Measurements from ENCODE around the gene SIRPD.
A peak's percentile ranks its signal among the peaks of the same experiment; 100 is the strongest.
"Not testable (repeated sequence)": the region's sequence is repeated elsewhere in the genome, so short reads cannot be mapped to it uniquely, and the experiment has no call there.

Gene SIRPD

DNA sequence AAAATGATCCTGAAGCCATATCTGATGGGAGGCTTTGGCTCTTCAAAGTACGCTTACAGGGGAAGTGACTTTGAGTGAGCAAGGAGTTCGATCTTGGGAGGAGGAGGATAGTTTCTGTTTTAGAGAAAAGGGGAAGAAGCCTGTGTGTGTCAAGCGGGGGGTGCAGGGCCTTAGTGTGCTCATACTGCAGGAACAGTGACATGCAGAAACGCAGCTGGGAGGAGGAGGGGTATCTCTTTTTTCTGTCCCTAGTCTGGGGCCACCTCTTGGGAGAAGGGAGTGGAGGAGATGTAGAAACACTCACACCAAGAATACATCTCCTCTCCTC, 19.8 kb downstream of the SIRPD start:
- DNase-seq (ENCODE audit: low spot score), result peak; percentile 62

DNA sequence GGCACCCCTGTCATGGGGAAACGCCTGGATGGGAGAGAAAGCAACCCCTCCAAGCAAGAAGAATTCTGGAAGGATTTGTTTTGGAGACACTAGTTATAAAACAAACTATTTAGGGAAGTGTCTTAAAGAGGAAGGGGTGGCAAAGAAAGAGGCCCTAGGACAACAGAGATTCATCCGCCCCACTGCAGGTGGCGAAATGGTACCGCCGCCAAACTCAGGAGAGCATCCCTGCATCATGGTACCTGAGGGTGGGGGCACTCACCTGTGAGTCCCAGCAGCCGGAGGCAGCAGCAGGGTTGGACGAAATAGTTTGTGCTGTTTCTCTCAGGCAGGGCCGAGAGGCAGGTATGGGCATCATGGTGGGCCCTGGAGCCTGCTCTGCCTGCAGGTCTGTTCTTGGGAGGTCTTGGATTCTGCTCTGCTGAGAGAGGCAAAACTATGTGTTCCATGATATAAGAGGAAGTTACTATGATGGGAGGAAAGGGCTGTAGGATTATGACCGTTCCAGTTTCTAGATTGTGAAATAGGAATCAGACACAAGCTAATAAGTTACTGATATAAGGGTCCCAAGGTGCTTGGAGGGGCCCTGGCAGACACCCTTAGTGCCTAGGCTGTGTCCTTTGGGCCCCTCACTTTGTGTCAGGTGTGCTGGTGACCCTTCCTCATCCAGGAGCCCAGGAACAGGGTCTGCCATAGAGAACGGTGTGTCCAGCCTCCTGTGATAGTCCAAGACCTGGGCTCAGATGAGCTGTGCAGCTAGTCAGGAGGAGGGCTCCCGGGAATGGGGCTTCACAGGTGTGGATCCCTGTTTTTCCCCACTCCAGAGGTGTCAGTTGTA, 20.4 kb downstream of the SIRPD start:
- peak; percentile 10 for DNase-seq (ENCODE audit: low spot score)

DNA sequence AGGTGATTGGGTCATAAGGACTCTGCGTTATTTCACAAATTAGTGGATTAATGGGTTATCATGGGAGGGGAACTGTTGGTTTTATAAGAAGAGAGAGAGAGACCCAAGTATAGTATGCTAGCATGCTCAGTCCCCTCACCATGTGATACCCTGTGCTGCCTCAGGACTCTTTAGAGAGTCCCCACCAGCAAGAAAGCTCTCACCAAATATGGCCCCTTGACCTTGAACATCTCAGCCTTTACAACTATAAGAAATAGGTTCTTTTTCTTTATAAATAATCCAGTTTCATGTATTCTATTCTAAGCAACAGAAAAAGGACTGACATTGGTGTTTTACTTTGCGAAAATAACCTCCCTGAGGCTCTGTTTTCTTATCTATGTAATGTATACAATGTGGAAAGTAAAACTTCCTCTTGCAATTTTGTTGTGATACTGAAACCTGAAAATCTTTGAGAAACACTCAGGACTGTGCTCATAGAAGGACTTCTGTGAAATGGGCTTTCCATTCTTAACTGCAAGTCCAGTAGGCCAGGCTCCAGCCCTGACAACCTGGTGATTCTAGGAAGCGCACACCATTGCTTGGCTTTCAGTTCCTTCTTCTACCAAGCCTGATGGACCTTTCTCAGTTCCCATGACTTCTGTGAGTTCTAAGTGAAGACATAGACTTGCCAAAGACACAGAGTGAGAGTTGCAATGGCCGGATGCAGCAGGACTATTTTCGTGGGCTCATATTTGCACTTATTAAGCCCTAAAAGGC, 21.9 kb downstream of the SIRPD start:
- DNase-seq (ENCODE audit: low spot score), result peak; percentile 71

DNA sequence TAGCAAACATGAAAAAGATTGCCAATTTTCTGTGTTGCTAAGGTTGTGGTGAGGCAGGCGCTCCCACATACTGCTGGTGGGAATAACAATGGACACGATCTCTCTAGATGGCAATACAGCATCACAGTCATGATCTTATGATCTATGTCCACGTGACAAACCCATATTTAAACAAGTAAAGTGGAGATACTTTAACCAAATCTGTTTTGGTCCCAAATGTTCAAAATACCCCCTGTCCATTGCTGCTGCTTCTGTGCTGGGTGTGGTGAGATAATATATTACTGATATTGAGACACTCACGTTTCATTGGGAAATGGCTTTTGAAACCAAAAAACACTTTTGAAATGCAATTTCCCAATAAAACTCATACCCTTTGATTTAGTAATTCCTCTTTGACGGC, 23.0 kb downstream of the SIRPD start:
- no peak for DNase-seq (ENCODE audit: low spot score)

DNA sequence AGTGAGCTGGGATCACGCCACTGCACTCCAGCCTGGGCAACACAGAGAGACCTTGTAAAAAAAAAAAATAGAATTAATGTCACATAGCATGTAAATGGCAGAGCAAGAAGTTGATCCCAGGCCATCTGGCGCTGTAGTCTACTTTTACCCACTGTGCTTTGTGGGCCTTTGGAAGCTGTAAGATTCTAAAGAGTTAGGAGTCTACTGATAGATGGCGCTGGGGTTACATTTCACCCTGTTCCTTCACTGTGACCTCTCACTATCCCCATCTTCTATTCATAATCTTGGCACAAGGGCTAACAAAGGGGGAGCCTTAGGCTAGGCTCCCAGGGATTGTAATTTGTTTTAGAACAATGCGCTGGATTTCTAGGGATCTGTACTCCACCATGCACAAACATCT, 24.4 kb downstream of the SIRPD start:
- DNase-seq (ENCODE audit: low spot score), result no peak

DNA sequence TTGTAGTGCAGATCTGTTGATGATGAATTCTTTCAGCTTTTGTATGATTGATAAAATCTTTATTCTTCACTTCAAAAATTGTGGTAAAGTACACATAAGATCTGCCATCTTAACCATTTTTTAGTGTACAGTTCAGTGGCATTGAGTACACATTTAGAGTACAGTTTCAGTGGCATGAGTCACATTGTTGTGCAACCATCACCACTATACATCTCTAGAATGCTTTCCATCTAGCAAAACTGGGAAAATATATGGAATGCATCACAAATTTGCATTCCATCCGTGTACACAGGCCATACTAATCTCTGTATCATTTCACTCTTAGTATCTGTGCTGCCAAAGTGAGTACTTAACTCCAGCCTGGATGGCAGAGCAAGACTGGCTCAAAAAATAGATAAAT, 28.7 kb downstream of the SIRPD start:
- DNase-seq (ENCODE audit: low spot score), result no peak

DNA sequence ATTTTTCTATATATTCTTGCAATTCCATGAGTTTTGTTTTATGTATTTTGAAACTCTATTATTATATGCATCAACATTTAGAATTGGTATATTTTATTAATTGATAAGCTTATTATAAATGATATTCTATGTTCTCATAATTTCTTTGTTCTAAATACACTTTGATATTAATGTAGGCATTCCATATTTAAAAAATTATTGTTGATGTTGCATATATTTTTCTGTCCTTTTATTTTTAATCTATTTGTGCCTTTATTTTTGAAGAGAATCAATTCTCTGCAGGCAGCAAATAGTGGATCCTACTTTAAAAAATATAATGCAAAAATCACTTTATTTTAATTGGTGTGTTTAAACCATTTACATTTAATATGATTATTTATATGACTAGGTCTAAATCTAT, 29.6 kb downstream of the SIRPD start:
- DNase-seq (ENCODE audit: low spot score), result no peak

DNA sequence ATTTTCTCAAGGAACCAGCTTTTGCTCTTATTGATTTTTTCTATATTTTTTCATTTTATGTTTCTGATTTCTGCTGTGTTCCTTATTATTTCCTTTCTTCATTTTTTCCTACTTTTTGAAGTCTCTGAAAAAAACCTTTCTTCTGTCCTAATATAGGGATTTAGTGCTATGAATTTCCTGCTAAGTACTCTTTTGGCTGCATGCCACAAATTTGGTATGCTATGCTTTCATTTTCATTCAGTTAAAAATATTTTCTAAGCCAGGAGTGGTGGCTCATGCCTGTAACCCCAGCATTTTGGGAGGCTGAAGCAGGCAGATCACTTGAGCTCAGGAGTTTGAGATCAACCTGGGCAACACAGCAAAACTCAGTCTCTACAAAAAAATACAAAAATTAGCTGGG, 30.6 kb downstream of the SIRPD start:
- DNase-seq (ENCODE audit: low spot score), result no peak

DNA sequence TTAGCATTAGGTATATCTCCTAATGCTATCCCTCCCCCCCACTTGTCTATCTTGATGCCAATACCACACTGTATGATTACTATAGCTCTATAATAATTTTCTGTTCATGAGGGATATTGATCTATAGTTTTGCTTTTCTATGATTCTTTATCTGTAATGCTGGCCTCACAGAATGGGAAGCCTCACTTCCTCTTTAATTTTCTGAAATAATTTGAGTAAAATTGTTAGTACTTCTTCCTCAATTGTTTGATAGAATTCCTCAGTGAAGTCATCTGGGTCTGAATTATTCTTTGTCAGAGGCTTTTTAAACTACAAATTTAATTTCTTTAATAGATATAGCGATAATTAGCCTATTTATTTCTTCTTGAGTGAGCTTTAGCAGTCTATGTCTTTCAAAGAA, 31.2 kb downstream of the SIRPD start:
- no peak for DNase-seq (ENCODE audit: low spot score)

DNA sequence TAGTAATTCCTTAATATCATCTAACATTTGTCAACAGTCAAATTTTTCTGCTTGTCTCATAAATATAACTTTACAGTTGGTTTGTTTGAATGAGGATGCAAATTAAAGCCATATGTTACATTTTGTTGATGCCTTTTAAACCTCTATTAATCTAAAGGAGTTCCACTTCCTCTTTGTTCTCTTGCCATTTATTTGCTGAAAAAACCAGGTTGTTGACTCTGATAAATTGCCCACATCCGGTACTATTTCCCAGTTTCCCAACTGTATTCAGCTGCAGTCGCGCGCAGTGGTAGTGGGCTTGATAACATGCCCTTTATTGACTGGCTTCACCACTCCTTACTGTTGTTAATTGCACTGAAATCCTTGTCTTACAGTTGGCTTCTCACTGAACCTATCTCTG, 33.5 kb downstream of the SIRPD start:
- peak; percentile 76 for DNase-seq (ENCODE audit: low spot score)

DNA sequence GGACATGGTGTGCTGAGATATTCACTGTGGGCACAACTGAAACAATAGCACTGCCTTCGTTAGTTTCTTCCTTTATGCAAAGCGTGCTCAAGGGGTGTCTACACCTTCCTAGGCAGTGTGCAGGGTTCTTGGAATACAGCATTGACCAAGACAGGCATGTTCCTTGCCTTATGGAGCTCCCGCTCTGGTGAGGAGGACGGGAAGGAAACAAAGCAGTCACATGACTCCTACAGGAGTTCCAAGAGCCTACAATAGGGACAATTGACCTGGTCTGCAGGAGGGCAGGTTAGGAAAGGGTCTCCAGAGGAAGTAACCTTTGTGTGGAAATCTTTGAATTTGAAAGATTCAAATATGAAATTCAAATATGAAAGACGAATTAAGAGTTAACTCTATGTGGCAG, 40.5 kb downstream of the SIRPD start:
- no peak for DNase-seq (ENCODE audit: low spot score)

DNA sequence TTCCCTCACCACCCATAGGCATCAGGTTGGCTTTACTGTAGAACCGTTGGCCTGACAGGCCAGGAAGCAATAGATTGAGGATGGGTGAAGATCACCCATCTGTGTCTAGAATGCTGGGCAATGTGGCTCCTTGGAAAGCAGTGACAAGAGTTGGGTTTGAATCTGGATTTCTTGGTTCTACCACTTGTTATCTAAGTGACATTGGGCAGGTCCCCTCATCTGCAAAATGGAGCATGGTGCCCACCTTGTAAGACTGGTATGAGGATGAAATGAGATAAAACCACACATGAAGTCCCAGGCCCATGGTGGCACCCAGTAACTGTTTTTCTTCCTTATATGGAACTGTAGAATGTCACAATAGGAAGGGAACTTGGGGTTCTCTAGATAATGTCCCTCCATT, 43.7 kb downstream of the SIRPD start:
- no peak for DNase-seq (ENCODE audit: low spot score)

DNA sequence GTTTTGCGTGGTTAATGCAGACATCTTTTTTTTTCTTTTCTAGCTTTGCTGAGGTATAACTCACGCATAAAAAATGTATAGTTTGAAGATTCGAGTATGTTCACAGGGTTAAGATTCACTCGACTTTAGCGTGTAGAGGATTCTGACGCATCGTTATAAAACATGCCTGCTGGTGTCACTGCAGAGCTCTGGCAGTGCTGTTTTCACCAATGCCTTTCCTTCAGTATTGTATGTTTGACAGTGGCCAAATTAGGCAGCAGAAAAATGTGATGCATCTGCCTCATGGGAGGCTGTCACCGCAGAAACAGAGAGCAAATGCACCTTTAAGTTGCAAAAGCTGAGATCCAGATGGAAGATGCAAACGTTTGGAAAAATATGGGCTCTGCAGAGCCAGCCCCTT, 48.3 kb downstream of the SIRPD start:
- peak; percentile 70 for DNase-seq (ENCODE audit: low spot score)

DNA sequence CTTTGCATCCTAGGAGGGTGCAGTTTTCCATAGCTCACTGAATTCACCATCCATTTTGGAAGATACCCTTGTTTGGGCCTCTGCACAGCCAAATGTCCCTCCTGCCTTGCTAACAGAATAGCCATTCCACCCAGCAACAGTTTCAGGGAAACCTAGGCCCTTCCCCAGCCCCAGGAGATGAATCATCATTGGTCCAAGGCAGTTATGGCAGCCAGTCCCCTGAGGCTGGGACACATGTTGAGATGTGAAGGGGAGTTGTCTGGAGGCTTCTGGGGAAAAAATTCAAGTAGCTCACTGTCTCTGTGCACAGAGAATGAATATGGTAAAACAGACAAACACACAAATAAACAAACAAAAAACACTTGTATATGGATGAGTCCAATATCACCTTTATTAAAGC, 48.9 kb downstream of the SIRPD start:
- no peak for DNase-seq (ENCODE audit: low spot score)

DNA sequence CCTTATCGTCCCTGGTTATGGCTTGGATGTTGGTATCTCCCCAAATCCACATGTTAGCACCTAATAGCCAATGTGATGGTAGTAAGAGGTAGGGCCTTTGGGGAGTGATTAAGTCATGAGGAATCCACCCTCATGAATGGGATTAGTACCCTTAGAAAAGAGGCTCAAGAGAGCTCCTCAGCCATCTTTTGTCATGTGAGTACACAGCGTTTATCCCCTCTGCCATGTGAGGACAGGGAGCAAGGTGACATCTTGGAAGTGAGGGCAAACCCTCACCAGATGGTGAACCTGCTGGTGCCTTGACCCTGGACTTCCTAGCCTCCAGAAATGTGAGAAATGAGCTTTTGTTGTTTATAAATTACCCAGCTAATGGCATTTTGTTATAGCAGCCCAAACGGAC, 50.2 kb downstream of the SIRPD start:
- no peak for DNase-seq (ENCODE audit: low spot score)

DNA sequence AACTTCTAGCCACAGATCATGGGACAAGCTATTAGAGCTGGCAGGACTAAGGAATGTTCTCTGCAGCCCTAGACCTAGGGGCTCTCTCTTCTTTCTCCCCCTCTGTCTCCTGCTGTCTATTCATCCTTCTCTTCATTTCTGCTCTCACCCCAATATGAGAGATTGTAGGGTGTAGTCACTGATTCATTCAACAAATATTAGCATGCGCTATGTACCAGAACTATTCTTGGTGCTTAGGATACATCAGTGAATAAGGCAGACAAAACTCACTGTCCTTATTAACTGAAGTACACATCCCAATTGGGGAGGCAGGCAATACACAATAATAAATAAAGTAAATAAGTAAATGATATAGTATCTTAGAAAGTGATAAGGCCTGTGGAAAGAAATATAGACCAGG, 51.6 kb downstream of the SIRPD start:
- no peak for DNase-seq (ENCODE audit: low spot score)

DNA sequence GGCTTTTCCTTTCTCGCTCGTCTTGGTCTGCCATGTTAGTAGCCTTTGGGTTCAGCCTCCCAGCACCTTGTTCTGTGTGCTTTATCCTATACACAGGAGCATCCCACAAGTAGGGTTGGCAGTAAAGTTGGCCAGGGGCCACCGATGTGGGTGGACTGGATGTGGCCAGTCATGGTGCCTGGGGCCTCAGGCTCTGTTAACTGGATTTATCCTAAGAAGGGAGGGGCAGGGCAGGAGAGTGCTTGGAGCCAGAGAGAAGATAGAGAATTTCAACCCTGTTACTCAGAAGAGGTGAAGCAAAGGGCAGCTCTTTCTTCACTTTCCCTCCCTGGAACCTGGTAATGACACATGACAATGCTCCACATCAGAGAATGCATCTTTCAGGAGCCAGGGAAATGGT, 52.1 kb downstream of the SIRPD start:
- DNase-seq (ENCODE audit: low spot score), result no peak

DNA sequence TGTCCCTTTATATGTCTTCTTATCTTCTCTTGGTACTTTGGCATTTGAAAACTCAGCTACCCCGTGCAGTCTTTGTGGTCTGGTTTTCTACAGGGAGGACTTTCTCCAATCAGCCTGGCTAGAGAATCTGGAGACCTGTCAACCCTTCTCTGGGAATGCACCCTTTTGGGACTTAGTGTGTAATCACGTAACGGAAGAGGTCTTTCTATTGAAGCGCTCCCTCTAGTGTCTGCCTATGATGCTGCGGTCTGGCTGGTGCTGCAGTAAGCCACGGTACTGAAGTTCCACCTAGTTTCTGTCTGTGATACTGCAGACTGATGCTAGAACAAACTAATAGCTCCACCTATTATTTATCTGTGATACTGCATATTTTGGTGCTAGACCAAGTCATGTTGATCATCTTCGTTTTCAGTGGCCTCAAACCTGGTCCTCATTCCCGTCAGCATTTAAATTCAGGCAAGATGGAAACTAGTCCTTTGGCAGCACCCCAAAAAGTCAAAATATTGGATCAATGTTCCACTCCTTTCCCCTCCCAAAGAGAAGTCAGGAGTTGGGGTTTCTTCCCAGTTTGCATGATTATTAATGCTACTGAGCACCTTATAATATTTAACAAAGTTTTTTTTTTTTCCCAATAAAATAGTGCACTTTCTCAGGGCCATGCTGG, 53.8 kb downstream of the SIRPD start:
- peak; percentile 94 for DNase-seq (ENCODE audit: low spot score)

DNA sequence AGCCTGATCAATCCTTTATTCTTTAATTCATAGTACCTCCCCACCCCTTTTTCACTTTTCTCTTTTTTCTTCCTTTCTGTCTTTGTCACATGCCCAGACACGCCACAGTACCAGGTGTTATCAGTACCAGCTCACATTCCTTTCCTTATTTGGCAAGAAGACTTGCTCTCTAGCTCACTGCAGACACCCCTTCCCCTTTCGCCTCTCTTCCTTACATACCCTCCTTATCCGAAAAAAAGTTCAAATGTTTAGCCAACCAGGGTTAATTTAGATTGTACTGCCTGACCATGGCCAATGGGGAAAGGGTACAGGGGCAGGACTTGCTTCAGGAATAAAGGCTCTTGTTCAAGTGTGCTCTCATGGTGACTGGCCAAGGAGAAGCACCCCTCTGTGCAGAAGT, 57.0 kb downstream of the SIRPD start:
- no peak for DNase-seq (ENCODE audit: low spot score)

DNA sequence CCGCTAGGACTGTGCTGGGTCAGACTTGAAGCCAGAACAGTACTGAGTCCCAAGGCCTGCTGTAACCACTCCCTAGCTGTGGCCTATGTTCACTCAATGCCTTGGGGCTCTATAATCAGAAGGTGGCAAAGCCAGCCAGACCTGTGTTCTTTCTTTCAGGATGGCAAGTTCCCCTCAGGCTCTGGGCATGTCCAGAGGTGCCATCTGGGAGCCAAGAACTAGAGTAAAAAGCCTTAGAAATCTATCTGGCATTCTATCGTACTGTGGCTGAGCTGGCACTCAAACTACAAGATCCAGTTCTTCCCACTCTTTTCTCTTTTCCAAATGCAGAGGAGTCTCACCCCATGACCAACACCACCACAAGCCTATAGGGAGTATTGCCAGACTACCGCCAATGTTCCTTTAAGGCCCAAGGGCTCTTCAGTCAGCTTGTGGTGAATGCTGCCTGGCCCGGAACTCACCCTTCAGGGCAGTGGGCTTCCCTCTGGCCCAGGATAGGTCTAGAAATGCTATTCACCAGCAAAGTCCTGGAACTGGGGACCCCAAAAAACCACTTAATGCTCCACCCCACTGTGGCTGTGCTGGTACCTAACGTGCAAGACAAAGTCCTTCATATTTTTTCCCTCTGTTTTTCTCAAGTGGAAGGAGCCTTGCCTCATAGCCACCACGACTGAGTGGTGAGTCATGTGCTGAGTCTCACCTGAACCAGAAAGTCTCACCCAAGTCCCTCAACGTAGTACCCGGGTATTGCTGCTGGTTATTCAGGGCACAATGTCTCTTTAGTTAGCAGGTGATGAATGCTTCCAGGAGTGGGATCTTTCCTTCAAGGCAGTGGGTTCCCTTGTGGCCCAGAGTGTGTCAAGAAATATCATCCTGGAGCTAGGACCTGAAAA, 57.7 kb downstream of the SIRPD start:
- no peak for DNase-seq (ENCODE audit: low spot score)

DNA sequence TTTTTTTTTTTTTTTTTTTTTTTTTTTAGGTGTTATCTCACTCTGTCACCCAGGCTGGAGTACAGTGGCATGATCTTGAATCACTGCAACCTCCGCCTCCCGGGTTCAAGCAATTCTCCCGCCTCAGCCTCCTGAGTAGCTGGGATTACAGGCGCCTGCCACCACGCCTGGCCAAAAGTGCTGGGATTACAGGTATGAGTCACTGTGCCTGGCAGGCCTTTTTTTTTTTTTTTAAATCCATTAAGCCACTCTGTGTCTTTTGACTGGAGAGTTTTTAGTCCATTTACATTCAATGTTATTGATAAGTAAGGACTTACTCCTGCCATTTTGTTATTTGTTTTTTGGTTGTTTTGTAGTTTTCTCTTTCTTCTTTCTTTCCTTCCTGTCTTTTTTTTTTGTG, 60.1 kb downstream of the SIRPD start:
- not testable (repeated sequence) for DNase-seq (ENCODE audit: low spot score)

DNA sequence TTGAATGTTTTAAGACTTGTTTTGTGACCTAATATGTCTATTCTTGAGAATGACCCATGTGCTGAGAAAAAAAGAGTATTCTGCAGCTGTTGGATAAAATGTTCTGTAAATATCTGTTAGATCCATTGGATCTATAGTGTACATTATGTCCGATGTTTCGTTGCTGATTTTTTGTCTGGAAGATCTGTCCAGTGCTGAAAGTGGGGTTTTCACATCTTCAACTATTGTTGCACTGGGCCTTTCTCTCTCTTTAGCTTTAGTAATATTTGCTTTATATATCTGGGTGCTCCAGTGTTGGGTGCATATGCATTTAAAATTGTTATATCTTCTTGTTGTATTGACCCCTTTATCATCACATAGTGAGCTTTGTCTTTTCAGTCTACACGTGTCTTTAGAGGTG, 60.6 kb downstream of the SIRPD start:
- no peak for DNase-seq (ENCODE audit: low spot score)

Measured in NAMALWA (cell line).